Esophagus muscularis mucosa (tissue), 4 donors: Measurements from ENCODE around the gene CGB1.

Source experiments
- EP300 ChIP-seq: sonication (generic); formaldehyde crosslinking; IDR thresholded peaks from one replicate; pipeline ENCODE4 v1.6.1; 2017; ENCODE audit warnings: antibody characterized with exemption
- POLR2A ChIP-seq: fragments of 450-650 bp; IDR thresholded peaks from one replicate; pipeline ENCODE4 v1.6.1; 2017; ENCODE audit warnings: antibody characterized with exemption, moderate library complexity, mild to moderate bottlenecking, low read depth
- TF ChIP-seq, protein P1 (sequence below), 3 experiments: fragments of 200-600 bp in 2 of 3; fragments of 450-650 bp in 1 of 3; sonication (generic) in 2 of 3; IDR thresholded peaks; one replicate each; pipeline ENCODE4 v1.5.1; 2017 to 2019; ENCODE audit warnings: antibody characterized with exemption in 3 of 3, mild to moderate bottlenecking in 2 of 3, moderate library complexity in 1 of 3

DNA sequence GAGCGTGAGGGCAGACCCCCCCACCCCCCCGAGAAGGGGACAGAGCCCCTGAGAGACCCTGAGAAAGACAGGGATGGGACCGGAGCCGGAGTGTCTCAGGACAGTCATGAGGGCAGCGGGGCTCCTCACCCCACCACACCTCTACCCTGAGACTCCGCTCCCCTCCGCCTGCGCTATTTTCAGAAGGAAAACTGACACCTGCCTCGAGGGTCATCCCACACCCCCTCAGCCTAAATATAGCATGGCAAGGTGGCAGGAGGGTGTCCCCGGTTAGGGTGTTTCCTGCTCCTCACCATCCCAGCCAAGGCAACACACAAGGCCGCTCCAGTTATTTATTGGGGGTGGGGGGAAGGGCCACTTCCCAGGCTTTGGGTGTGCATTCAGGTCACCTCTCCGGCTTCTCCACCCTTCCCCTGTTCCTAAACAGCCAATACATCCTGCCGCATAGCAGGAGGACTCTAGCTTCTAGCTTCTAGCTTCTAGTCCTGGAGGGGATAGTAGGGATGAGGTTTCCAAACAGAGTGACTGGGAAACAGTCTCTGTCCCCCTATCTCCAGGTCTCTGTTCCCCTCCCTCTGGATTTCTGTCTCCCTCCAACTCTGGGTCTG lies 29.3 kb upstream of the CGB1 start:
- TF ChIP-seq, protein P1, sequence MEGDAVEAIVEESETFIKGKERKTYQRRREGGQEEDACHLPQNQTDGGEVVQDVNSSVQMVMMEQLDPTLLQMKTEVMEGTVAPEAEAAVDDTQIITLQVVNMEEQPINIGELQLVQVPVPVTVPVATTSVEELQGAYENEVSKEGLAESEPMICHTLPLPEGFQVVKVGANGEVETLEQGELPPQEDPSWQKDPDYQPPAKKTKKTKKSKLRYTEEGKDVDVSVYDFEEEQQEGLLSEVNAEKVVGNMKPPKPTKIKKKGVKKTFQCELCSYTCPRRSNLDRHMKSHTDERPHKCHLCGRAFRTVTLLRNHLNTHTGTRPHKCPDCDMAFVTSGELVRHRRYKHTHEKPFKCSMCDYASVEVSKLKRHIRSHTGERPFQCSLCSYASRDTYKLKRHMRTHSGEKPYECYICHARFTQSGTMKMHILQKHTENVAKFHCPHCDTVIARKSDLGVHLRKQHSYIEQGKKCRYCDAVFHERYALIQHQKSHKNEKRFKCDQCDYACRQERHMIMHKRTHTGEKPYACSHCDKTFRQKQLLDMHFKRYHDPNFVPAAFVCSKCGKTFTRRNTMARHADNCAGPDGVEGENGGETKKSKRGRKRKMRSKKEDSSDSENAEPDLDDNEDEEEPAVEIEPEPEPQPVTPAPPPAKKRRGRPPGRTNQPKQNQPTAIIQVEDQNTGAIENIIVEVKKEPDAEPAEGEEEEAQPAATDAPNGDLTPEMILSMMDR (IDR thresholded peaks at IDR 0.05): no peak
- no peak for TF ChIP-seq POLR2A
- TF ChIP-seq EP300: no peak
